Measurements from ENCODE around the gene MEGF6.

Gene MEGF6

DNA sequence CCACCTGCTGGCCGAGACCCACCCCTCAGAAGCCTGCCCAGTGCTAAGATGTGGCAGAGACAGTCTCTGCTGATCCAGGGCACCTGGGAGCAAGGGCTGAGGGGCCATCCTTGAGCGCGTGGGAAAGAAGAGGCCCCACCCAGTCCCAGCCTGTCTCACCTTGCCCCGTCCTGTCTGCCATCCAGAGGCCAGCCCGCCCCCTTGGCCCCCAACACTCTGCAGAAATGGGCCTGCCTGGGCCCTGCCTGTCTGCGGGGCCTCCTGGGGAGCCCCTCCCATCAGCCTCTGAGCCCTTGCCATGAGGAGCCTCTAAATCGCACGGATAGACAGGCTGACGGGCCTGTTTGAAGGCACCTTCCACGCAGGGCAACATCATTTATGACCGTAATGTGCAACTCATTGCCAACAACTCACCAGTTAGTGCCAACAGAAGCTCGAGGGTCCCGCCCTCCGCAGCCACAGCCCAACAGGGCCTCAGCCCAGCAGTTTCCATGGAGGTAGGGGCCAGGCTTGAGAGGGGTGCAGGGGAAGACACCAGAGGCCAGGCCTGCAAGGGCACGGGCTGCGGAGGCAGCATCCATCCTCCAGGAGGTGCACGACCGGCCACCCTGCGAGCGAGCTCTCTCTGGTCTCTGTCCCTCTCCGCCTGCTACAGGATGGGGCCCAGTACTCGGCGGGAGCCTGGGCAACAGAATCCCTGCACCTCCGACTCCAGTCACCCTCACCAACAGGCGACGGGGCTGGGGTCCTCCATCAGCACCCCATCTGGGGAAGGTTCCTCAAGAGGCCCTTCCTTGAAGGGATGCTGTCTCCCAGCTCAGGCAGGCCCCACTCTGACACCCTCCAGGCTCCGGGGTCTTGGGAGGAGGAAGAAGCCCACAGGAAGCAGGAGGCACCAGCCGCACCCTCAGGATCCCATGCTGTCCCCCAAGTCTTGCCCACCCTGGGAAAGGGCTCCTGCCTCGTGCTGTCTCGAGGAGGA is 78.0 kb downstream of the MEGF6 start:
- no peak for FAIRE-seq
- TF ChIP-seq TAF1 (IDR thresholded peaks at IDR 0.05; ENCODE audit: borderline replicate concordance, low read depth, low read length) (no peak), POLR2AphosphoS5 (IDR thresholded peaks at IDR 0.05; ENCODE audit: low read depth, low read length) (no peak), POLR2A (IDR thresholded peaks at IDR 0.05; ENCODE audit: low read depth, low read length) (no peak)
- DNase-seq (ENCODE audit: insufficient read length) = no peak

DNA sequence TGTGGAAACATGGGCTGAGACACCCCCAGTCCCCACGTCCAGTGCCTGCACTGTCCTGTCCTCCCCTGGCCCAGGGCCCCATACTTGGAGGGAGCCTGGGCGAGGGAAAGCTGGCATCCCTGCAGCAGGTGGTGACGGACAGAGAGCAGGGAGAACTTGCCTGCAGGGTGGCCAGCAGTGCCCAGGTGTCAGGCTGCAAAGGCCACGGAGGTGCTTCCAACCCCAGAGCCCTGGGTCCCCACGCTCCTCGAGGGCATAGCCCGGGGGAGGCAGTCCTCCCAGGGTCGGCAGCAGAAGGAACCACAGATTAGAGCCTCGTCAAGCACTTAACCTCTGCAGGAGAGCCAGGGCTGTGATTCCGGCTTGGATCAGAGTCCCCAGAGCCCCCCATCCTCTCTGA is 79.4 kb downstream of the MEGF6 start:
- FAIRE-seq (no peak), DNase-seq (ENCODE audit: insufficient read length) (no peak)
- TF ChIP-seq POLR2AphosphoS5 (IDR thresholded peaks at IDR 0.05; ENCODE audit: low read depth, low read length) (no peak), TAF1 (IDR thresholded peaks at IDR 0.05; ENCODE audit: borderline replicate concordance, low read depth, low read length) (no peak), POLR2A (IDR thresholded peaks at IDR 0.05; ENCODE audit: low read depth, low read length) (no peak)

DNA sequence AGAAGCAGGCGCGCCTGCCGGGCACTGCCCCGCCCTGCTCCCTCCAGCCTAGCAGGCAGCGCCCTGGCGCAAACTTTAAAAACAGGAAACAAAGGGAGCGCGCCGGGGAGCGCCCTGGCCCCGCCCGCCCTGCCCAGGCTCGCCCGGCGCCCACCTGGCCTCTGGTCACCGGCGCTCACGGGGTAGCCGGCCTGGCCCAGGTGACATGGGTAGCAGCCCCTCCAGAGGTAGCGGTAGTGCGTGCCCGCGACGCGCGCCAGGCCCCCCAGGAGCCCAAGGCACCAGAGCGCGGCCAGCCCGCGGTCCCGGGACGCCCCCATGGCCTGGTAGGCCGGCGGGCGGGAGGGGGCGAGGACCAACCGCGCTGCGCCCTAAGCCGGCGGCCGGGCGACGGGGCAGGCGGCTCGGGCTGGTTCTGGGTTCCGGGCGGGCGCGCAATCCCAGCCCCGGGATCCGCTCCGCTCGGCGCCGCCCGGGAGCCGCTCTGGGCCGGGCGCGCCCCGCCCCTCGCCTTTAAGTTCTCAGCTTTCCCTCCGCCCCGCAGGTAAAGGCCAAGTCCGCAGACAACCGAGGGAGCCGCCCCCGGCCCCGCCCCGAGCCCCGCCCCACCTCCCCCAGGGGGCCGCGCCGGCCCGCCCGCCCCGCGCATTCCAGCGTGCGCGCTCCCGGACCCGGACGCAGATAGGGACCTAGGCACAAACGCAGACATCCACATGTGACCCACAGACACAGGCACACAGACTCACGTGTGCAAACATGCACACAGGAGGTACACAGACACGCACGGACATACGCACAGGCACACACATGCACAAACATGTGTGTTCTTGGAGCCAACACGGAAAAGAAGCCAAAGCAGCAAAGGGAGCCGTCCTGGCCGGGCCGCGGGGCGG is 80.1 kb downstream of the MEGF6 start:
- FAIRE-seq = no peak
- TF ChIP-seq POLR2AphosphoS5 (IDR thresholded peaks at IDR 0.05; ENCODE audit: low read depth, low read length) (no peak), TAF1 (IDR thresholded peaks at IDR 0.05; ENCODE audit: borderline replicate concordance, low read depth, low read length) (no peak), POLR2A (IDR thresholded peaks at IDR 0.05; ENCODE audit: low read depth, low read length) (no peak)
- no peak for DNase-seq (ENCODE audit: insufficient read length)

DNA sequence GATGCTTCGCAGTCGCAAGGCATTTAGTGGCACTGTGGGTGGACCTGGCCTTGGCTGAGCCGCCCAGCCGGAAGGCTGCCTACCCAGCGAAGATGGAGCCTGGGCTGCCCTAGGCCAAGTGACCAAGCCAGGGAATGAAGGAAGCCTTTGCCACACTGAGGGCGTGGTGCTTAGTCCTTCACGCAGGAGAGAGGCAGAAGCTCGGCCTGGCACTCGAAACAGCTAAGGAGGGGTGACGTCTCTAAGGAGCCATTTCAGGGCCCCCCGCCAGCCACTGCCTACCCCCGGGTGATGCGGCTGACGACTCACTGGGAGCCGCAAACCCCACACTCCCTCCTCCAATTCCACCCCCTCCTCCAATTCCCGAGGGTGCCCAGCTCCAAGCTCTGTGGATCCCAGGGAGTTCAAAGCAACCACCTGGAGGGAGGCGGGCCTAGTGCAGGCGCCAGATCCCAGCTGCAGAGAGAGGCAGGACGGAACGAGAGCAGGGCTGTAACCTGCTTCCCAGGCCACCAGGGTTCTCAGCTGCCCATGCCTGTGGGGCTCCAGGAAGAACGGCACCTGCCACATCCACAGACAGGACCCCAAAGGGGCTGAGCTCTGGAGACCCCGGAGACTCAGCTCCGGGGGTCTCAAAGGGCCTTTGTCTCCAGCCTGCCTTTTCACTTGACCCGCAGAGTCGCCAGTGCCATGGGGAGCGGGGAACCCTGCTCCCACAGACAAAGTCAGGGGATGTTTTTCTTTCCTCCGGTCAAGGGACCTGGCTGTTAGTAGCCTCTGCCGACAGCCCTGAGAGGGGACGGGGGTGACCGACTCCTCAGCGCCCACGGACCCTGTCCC is 81.0 kb downstream of the MEGF6 start:
- TF ChIP-seq POLR2A (IDR thresholded peaks at IDR 0.05; ENCODE audit: low read depth, low read length) (no peak), POLR2AphosphoS5 (IDR thresholded peaks at IDR 0.05; ENCODE audit: low read depth, low read length) (no peak), TAF1 (IDR thresholded peaks at IDR 0.05; ENCODE audit: borderline replicate concordance, low read depth, low read length) (no peak)
- DNase-seq (ENCODE audit: insufficient read length) = no peak

DNA sequence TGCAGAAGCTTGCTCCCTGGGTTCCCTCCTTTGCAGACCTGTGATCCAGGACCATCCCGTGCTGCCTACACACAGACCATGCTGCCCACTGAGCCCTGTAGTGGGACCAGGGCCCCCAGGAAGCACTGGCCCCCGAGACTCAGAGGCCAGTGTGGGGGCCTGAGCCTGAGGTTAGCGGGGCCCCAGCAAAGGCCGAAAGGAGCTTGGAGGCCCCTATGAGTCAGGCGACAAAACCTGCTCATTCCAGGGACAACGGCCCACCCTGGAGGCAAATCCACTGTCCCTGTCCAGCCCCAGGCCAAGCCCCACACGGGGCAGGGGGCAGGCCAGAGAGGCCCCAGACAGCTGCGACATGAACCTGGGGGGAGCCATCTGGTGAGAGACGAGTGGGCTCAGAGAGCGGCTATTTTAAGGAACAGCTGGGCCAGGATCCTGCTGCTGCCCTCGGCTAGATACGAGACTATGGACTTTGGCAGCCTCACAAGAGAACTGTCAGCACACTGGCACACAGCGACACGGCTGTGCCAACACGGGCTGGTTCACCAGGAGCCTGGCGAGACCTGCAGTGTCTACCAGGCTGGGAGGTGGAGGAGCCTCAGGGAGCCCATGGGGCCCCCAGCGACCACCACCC is 82.1 kb downstream of the MEGF6 start:
- no peak for TF ChIP-seq POLR2AphosphoS5 (IDR thresholded peaks at IDR 0.05; ENCODE audit: low read depth, low read length)
- TF ChIP-seq POLR2A (IDR thresholded peaks at IDR 0.05; ENCODE audit: low read depth, low read length) = no peak
- TF ChIP-seq TAF1 (IDR thresholded peaks at IDR 0.05; ENCODE audit: borderline replicate concordance, low read depth, low read length) = no peak

More for the DNA sequence above, 81.0 kb downstream of the MEGF6 start:
- no peak for FAIRE-seq

DNA sequence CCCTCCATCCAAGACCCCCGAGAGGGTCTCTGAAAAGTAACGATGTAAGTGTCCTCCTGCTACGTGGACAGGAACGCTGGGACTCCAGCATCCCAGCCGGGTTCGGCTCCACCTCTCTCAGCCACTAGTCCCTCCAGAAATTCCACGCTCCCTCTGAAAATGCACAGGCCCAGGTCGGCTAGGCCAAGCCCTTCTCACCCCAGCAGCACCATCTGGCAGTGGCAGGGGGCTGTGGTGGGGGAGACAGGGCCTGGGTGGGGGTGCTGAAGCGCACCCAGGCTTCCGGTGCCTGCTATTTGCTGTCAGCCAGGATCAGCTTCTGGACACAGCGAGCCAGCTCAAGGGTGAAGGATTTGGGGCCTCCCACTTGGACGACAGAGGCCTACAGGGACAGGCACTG is 83.5 kb downstream of the MEGF6 start:
- TF ChIP-seq POLR2AphosphoS5 (IDR thresholded peaks at IDR 0.05; ENCODE audit: low read depth, low read length) (no peak), POLR2A (IDR thresholded peaks at IDR 0.05; ENCODE audit: low read depth, low read length) (no peak), TAF1 (IDR thresholded peaks at IDR 0.05; ENCODE audit: borderline replicate concordance, low read depth, low read length) (no peak)
- DNase-seq (ENCODE audit: insufficient read length) (no peak), FAIRE-seq (no peak)

More for the DNA sequence above, 82.1 kb downstream of the MEGF6 start:
- DNase-seq (ENCODE audit: insufficient read length) (no peak), FAIRE-seq (no peak)

DNA sequence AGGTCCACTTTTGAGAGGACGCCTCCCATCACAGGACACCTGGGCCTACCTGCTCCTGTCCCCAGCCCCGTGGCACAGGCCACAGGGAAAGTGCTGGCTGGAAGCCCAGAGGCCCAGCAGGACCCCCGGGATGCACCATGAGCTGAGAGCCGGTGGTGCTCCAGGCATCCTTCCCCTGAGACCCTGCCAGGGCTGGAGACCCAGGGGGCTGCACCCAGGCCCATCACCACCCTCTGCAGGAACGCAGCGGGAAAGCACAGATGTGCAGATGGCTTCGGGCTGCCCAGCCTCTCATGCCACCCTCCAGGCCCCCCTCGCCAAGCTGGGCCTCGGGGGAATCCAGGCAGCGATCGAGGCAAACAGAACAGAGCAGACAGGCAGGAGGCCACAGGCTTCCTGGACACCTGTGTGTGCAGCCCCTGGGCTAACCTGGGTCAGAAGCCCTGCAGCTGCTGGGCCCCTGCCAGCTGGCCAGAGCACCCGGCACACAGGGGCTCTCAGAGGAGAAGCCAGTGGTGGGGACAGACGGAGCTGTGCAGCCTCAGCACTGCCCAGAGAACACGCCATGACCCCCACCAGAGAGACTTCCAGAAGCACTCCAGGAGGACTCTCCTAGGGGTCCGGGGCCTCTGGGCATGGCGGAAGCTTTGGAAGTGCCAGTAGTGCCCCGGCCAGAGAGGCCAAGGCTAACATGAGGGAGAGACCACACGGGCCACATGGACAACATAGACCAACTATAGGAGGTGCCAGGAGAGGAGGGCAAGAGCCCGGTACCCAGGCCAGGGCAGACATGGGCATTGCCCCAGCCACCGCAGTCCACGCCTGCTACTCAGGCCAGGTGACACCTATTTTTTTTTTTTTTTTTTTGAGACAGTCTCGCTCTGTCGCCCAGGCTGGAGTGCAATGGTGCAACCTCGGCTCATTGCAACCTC is 85.5 kb downstream of the MEGF6 start:
- no peak for DNase-seq (ENCODE audit: insufficient read length)

DNA sequence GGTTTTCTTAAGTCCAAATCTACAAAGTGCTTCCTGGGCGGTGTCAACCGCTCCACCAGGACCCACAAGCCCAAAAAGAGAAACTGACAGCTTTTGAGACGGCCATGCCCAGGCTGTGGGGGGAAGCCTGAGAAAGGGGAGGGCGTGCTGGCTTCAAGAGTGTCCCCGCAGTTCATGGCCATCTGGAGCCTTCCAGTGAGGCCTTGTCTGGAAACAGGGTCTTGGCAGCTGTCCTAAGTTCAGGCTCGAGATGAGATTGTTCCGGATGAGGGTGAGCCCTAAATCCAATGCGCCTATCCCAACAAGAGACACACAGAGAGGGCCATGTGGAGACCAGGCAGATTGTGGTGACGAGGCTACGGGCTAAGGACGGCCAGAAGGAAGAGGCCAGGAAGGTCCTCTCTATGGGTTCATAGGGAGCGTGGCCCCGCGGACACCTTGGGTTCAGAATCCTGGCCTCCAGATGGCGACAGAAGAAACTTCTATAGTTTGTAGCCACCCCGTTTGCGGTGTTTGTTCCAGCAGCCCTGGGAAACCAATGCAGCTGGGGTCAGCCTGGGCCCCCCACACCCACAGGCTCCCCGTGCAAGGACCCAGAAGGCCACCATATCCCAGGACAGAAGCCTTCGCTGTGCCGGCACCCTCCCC is 86.6 kb downstream of the MEGF6 start:
- DNase-seq (ENCODE audit: insufficient read length) = no peak
- no peak for FAIRE-seq
- TF ChIP-seq TAF1 (IDR thresholded peaks at IDR 0.05; ENCODE audit: borderline replicate concordance, low read depth, low read length) = no peak
- TF ChIP-seq POLR2A (IDR thresholded peaks at IDR 0.05; ENCODE audit: low read depth, low read length) = no peak
- TF ChIP-seq POLR2AphosphoS5 (IDR thresholded peaks at IDR 0.05; ENCODE audit: low read depth, low read length) = no peak

More for the DNA sequence above, 85.5 kb downstream of the MEGF6 start:
- no peak for TF ChIP-seq POLR2A (IDR thresholded peaks at IDR 0.05; ENCODE audit: low read depth, low read length)
- TF ChIP-seq POLR2AphosphoS5 (IDR thresholded peaks at IDR 0.05; ENCODE audit: low read depth, low read length) = no peak
- no peak for TF ChIP-seq TAF1 (IDR thresholded peaks at IDR 0.05; ENCODE audit: borderline replicate concordance, low read depth, low read length)
- FAIRE-seq = no peak

DNA sequence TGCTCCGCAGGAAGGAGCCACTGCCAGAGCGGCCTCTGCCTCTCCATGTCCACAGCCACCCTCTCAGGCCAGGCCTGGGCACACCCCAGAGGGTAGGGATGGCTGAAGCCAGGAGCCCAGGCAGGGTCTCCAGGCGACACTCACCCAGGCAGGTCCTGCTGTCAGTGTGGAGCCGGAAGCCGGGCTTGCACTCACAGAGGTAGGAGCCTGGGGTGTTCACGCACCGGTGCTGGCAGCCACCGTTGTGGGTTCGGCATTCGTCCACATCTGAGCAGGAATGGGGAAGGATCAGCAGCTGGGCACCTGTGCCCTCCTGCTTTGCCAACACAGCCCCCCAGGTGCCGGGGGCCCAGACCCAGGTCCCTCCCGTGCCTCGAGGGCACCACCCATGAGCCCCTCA is 87.3 kb downstream of the MEGF6 start:
- DNase-seq (ENCODE audit: insufficient read length) (no peak), FAIRE-seq (no peak)
- TF ChIP-seq POLR2A (IDR thresholded peaks at IDR 0.05; ENCODE audit: low read depth, low read length) = no peak
- no peak for TF ChIP-seq TAF1 (IDR thresholded peaks at IDR 0.05; ENCODE audit: borderline replicate concordance, low read depth, low read length)
- no peak for TF ChIP-seq POLR2AphosphoS5 (IDR thresholded peaks at IDR 0.05; ENCODE audit: low read depth, low read length)
